DND-41 (cell line): ENCODE data around the gene MAPRE2.

ENCODE experiments used
- ATAC-seq: fragments of 200-7000 bp; cut with Tn5 transposase; 3 replicates; pipeline ENCODE4 v1.9.1; 2021; ENCODE audit warnings: low read depth; ENCODE audit not compliant: insufficient read depth
- DNase-seq: peaks from one replicate; pipeline ENCODE4 v3.0.0-alpha.2; 2020
- H2AFZ ChIP-seq: 2 replicates; pipeline ENCODE4 v1.6.0; 2012; ENCODE audit warnings: low read depth, low read length
- H3K27ac ChIP-seq: 2 replicates; pipeline ENCODE4 v1.5.1; 2012; ENCODE audit warnings: low read length, inconsistent platforms
- H3K27me3 ChIP-seq: fragments of 200-600 bp; sonication (generic); 2 replicates; pipeline ENCODE4 v1.6.0; 2012; ENCODE audit warnings: low read length, mild to moderate bottlenecking, inconsistent platforms; ENCODE audit not compliant: insufficient read depth, poor library complexity
- H3K36me3 ChIP-seq: 2 replicates; pipeline ENCODE4 v1.5.1; 2012; ENCODE audit warnings: low read length, inconsistent platforms; ENCODE audit not compliant: insufficient read depth
- H3K4me1 ChIP-seq: 2 replicates; pipeline ENCODE4 v1.5.1; 2012; ENCODE audit warnings: mild to moderate bottlenecking, low read length; ENCODE audit not compliant: insufficient read depth
- H3K4me2 ChIP-seq: 2 replicates; pipeline ENCODE4 v1.6.0; 2012; ENCODE audit warnings: mild to moderate bottlenecking, moderate library complexity, low read length, inconsistent platforms; ENCODE audit not compliant: insufficient read depth
- H3K4me3 ChIP-seq, 2 experiments: fragments of 200-600 bp in 1 of 2; shearing (Covaris generic) in 1 of 2; 2 replicates each; pipeline ENCODE4 v1.5.1; 2012 to 2016; ENCODE audit warnings: inconsistent platforms in 2 of 2, low read length in 2 of 2, mild to moderate bottlenecking in 2 of 2, low read depth in 1 of 2, moderate library complexity in 1 of 2
- H3K79me2 ChIP-seq: 2 replicates; pipeline ENCODE4 v1.6.0; 2012; ENCODE audit warnings: low read length, inconsistent platforms; ENCODE audit not compliant: insufficient read depth
- H3K9ac ChIP-seq: 2 replicates; pipeline ENCODE4 v1.6.0; 2012; ENCODE audit warnings: low read depth, mild to moderate bottlenecking, inconsistent platforms, low read length, moderate library complexity
- H3K9me3 ChIP-seq: 2 replicates; pipeline ENCODE4 v1.5.1; 2012; ENCODE audit warnings: low read length, moderate library complexity, mild to moderate bottlenecking, inconsistent platforms; ENCODE audit not compliant: insufficient read depth, severe bottlenecking
- H4K20me1 ChIP-seq: 2 replicates; pipeline ENCODE4 v1.6.0; 2012; ENCODE audit warnings: low read length; ENCODE audit not compliant: insufficient read depth
- CTCF ChIP-seq: IDR thresholded peaks from 2 replicates; pipeline ENCODE4 v1.5.1; 2012; ENCODE audit warnings: borderline replicate concordance, low read length, moderate library complexity, mild to moderate bottlenecking; ENCODE audit not compliant: poor library complexity, severe bottlenecking; ENCODE audit errors: extremely low read depth
- EZH2 ChIP-seq: IDR thresholded peaks from 3 replicates; pipeline ENCODE4 v1.6.1; 2012; ENCODE audit warnings: borderline replicate concordance, low read depth, mild to moderate bottlenecking, moderate library complexity, low read length, inconsistent platforms; ENCODE audit not compliant: severe bottlenecking

Gene MAPRE2

DNA sequence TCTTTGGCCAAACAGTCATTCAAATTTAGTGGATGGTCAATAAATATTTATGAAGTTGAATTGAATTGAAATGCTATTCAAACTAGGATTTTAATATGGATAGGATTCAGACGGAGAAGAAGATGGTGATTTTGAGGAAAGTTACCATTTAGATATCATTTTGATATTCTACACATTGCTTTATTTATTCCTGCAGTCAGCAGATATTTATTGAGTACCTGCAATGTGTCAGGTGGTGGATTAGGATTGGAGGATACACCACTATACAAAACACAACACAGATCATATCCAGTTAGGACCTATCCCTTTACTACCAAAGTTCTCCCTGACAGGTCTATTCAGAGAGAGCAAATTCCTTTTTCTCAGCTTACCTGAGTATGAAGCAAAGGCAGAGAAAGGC, 38.8 kb downstream of the MAPRE2 start:
- DNase-seq, result no peak
- H3K27me3 ChIP-seq, result no peaks in the 10 kb centered on the region
- no peak for TF ChIP-seq EZH2
- no peak for TF ChIP-seq CTCF
- H3K9ac ChIP-seq, result no peak overlapping the region
- H2AFZ ChIP-seq, result no peak overlapping the region
- no peak overlapping the region for H3K4me3 ChIP-seq
- H3K27ac ChIP-seq, result no peak overlapping the region
- no peak for ATAC-seq
- no peak overlapping the region for H3K4me2 ChIP-seq
- H3K4me1 ChIP-seq, result no peaks in the 10 kb centered on the region
- H4K20me1 ChIP-seq, result peaks cover 4% of the 10 kb centered on the region; the same call in 1 of the 2 replicates
- peaks cover 7% of the 10 kb centered on the region; the same call in 1 of the 2 replicates for H3K79me2 ChIP-seq
- H3K9me3 ChIP-seq, result no peaks in the 10 kb centered on the region
- H3K36me3 ChIP-seq, result peaks cover 14% of the 10 kb centered on the region; the same call in 1 of the 2 replicates

DNA sequence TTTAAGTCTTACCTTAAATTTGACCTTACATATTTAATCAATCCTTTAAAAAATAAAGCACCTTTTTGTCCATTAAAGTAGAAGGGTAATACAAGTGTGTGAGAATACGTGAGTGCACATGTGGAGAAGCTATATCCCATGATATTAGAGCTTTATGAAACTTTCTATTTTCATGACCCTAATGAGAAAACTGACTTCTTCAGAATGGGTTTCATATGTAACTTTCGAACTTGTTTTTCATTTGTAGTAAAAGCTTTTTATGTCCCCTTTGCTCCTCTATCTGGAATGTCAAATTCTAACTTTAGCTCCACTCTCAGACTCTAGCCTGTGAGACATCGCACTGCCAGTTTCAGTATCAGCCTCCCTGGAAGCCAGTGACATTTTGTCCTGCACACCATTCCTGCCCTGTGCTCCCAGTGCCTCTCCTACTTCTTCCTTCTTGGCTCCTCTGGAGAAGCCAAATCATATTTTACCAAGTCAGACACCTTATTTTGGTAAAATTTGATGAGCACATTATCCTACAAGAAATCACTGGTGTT, 42.0 kb downstream of the MAPRE2 start:
- H3K36me3 ChIP-seq, result peaks cover 12% of the 10 kb centered on the region; the same call in 1 of the 2 replicates
- no peaks in the 10 kb centered on the region for H3K27me3 ChIP-seq
- no peak overlapping the region for H2AFZ ChIP-seq
- peaks cover 9% of the 10 kb centered on the region; the same call in 1 of the 2 replicates for H4K20me1 ChIP-seq
- DNase-seq, result no peak
- H3K79me2 ChIP-seq, result peaks cover 5% of the 10 kb centered on the region; the same call in 1 of the 2 replicates
- no peak overlapping the region for H3K4me3 ChIP-seq
- no peaks in the 10 kb centered on the region for H3K4me1 ChIP-seq
- no peak overlapping the region for H3K4me2 ChIP-seq
- no peak overlapping the region for H3K27ac ChIP-seq
- TF ChIP-seq EZH2 (no peak), CTCF (no peak)
- ATAC-seq, result no peak
- H3K9me3 ChIP-seq, result no peaks in the 10 kb centered on the region
- H3K9ac ChIP-seq, result no peak overlapping the region

GRCh38 chr18:35084494-35085449, 43.6 kb downstream of the MAPRE2 start:
- no peaks in the 10 kb centered on the region for H3K36me3 ChIP-seq
- no peak overlapping the region for H3K4me3 ChIP-seq
- no peaks in the 10 kb centered on the region for H3K27me3 ChIP-seq
- peaks cover 9% of the 10 kb centered on the region; the same call in 1 of the 2 replicates for H4K20me1 ChIP-seq
- H3K79me2 ChIP-seq, result peaks cover 8% of the 10 kb centered on the region; the same call in 1 of the 2 replicates
- no peaks in the 10 kb centered on the region for H3K9me3 ChIP-seq
- ATAC-seq (no peak), DNase-seq (no peak)
- no peak overlapping the region for H3K4me2 ChIP-seq
- H3K27ac ChIP-seq, result no peak overlapping the region
- TF ChIP-seq EZH2 (no peak), CTCF (no peak)
- no peak overlapping the region for H3K9ac ChIP-seq
- no peaks in the 10 kb centered on the region for H3K4me1 ChIP-seq
- no peak overlapping the region for H2AFZ ChIP-seq
